Hepatocyte (in vitro differentiated cells): ENCODE measurements around the gene KDM6A.

ENCODE experiments used
- EZH2phosphoT487 ChIP-seq: fragments of 200-600 bp; sonication (generic); IDR thresholded peaks from one replicate; pipeline ENCODE4 v1.6.1; 2018; ENCODE audit warnings: antibody characterized with exemption, mild to moderate bottlenecking, low read depth, moderate library complexity; ENCODE audit not compliant: unreplicated experiment, severe bottlenecking
- TF ChIP-seq, protein P1 (sequence below): fragments of 200-600 bp; sonication (generic); IDR thresholded peaks from 2 replicates; pipeline ENCODE4 v1.5.1; 2016; ENCODE audit warnings: antibody characterized with exemption, mild to moderate bottlenecking; ENCODE audit not compliant: poor library complexity

DNA sequence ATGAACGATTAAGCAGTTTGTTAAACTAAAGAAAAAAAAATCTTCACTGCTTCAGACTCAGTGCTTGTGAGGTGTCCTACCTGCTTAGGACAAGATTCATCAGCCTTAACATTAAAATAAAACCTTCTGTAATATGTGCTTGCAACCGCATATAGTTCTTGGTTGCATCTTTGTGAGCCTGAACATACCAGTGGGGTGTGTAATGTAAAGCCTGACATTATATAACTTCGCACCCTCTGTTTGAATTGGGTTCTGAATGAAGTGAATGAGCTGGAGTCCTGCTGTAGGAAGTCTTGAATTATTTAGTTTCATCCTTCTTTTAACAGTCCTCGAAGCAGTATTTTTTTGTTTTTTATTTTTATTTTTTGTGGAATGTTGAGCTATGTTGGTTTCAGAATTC, 3.1 kb downstream of the KDM6A start:
- TF ChIP-seq, protein P1, sequence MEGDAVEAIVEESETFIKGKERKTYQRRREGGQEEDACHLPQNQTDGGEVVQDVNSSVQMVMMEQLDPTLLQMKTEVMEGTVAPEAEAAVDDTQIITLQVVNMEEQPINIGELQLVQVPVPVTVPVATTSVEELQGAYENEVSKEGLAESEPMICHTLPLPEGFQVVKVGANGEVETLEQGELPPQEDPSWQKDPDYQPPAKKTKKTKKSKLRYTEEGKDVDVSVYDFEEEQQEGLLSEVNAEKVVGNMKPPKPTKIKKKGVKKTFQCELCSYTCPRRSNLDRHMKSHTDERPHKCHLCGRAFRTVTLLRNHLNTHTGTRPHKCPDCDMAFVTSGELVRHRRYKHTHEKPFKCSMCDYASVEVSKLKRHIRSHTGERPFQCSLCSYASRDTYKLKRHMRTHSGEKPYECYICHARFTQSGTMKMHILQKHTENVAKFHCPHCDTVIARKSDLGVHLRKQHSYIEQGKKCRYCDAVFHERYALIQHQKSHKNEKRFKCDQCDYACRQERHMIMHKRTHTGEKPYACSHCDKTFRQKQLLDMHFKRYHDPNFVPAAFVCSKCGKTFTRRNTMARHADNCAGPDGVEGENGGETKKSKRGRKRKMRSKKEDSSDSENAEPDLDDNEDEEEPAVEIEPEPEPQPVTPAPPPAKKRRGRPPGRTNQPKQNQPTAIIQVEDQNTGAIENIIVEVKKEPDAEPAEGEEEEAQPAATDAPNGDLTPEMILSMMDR: no peak
- no peak for TF ChIP-seq EZH2phosphoT487
